ENCODE measurements around the gene TBC1D9B. TPM values are rescaled to one million over a fixed set of nuclear protein-coding genes. Genes with fewer than 3 reads are reported as not detected.

TBC1D9B gene
- total RNA-seq, 1 donor from 2014 or later, result 79.6 TPM

- no peak for TF ChIP-seq CTCF (IDR thresholded peaks at IDR 0.05; ENCODE audit: insufficient read depth, low read length, poor library complexity, severe bottlenecking)
- Histone ChIP-seq H3K27me3 (ENCODE audit: control insufficient read depth, insufficient read depth, low read length) (no peaks in the 10 kb centered on the region), H3K4me3 (ENCODE audit: low read depth, low read length) (no peak overlapping the region), H3K36me3 (ENCODE audit: control insufficient read depth, insufficient read depth, low read length) (peaks cover 19% of the 10 kb centered on the region)
- DNase-seq (ENCODE audit: low read depth), result no peak
Measured at GRCh38 chr5:179832039-179832745, 75.5 kb downstream of the TBC1D9B start.

GRCh38 chr5:179830818-179831468 is 76.8 kb downstream of the TBC1D9B start:
- peaks cover 17% of the 10 kb centered on the region for H3K36me3 ChIP-seq (ENCODE audit: control insufficient read depth, insufficient read depth, low read length)
- TF ChIP-seq CTCF (IDR thresholded peaks at IDR 0.05; ENCODE audit: insufficient read depth, low read length, poor library complexity, severe bottlenecking), result no peak

GRCh38 chr5:179829732-179830435 is 77.8 kb downstream of the TBC1D9B start:
- no peak for DNase-seq (ENCODE audit: low read depth)
- no peak overlapping the region for H3K4me3 ChIP-seq (ENCODE audit: low read depth, low read length)
- no peaks in the 10 kb centered on the region for H3K27me3 ChIP-seq (ENCODE audit: control insufficient read depth, insufficient read depth, low read length)
- peaks cover 18% of the 10 kb centered on the region for H3K36me3 ChIP-seq (ENCODE audit: control insufficient read depth, insufficient read depth, low read length)
- TF ChIP-seq CTCF (IDR thresholded peaks at IDR 0.05; ENCODE audit: insufficient read depth, low read length, poor library complexity, severe bottlenecking), result no peak

More at GRCh38 chr5:179830818-179831468, 76.8 kb downstream of the TBC1D9B start:
- H3K27me3 ChIP-seq (ENCODE audit: control insufficient read depth, insufficient read depth, low read length), result no peaks in the 10 kb centered on the region
- H3K4me3 ChIP-seq (ENCODE audit: low read depth, low read length), result no peak overlapping the region
- no peak for DNase-seq (ENCODE audit: low read depth)

GRCh38 chr5:179828756-179829421 is 78.8 kb downstream of the TBC1D9B start:
- no peak overlapping the region for H3K4me3 ChIP-seq (ENCODE audit: low read depth, low read length)
- H3K36me3 ChIP-seq (ENCODE audit: control insufficient read depth, insufficient read depth, low read length), result peaks cover 20% of the 10 kb centered on the region
- no peak for DNase-seq (ENCODE audit: low read depth)
- TF ChIP-seq CTCF (IDR thresholded peaks at IDR 0.05; ENCODE audit: insufficient read depth, low read length, poor library complexity, severe bottlenecking), result no peak
- no peaks in the 10 kb centered on the region for H3K27me3 ChIP-seq (ENCODE audit: control insufficient read depth, insufficient read depth, low read length)

- TF ChIP-seq CTCF (IDR thresholded peaks at IDR 0.05; ENCODE audit: insufficient read depth, low read length, poor library complexity, severe bottlenecking), result no peak
- Histone ChIP-seq H3K36me3 (ENCODE audit: control insufficient read depth, insufficient read depth, low read length) (peaks cover 12% of the 10 kb centered on the region), H3K4me3 (ENCODE audit: low read depth, low read length) (no peak overlapping the region), H3K27me3 (ENCODE audit: control insufficient read depth, insufficient read depth, low read length) (no peaks in the 10 kb centered on the region)
- no peak for DNase-seq (ENCODE audit: low read depth)
Measured at GRCh38 chr5:179827680-179828079, 80.0 kb downstream of the TBC1D9B start.
